Measurements from ENCODE around the gene SLC35E1. TPM values are rescaled to one million over a fixed set of nuclear protein-coding genes. Genes with fewer than 3 reads are reported as not detected.

Gene SLC35E1
- total RNA-seq, 5 donors from 2014 or later (not counting 1 experiment from before 2014, with no cell fraction given): 32.7 to 67.5 (median 36.9) TPM

DNA sequence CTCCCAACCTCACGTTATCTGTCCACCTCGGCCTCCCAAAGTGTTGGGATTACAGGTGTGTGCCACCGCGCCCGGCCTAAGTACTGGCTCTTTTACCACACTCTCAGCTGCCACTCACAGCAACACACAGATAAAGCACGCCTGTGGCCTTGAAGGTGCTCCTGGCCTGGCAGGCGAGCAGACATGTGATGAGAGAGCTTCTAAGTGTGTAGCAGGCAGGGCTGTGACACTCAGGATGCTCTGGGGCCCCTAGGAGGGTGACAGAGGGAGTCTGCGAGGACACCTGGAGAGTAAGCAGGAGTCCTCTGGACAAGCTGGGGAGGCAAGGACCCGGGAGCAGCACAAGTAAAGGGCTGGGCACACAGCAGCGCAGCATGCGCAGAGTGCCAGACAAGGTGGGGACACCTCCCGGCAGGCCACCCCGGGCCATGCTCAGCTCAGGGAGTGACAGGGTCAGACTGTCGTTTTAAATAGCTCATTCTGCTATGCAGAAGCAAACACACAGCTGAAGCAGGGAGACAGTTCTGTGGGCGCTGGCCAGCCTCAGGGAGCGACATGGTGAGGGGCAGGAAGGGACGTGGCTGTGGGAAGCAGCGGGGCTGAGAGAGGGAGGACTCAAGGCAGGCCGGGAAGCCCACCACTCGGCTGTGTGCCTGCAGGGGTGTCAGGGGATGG is 29.3 kb upstream of the SLC35E1 start:
- Mint-ChIP-seq H3K27ac (no peak overlapping the region), H3K36me3 (no peaks in the 10 kb centered on the region), H3K9me3 (no peaks in the 10 kb centered on the region), H3K4me1 (peaks cover 36 to 58% (median 56%) of the 10 kb centered on the region in 3 donors), H3K27me3 (no peaks in the 10 kb centered on the region), H3K4me3 (no peak overlapping the region)
- Histone ChIP-seq H3K9me3 (no peaks in the 10 kb centered on the region), H3K36me3 (ENCODE audit: control insufficient read depth in 2 of 2, extremely low read depth in 1 of 2, insufficient read depth in 1 of 2, low read length in 1 of 2) (peaks cover 0 to 3% of the 10 kb centered on the region in 2 donors), H3K4me3 (ENCODE audit: control insufficient read depth in 1 of 2, extremely low read depth in 1 of 2, low read length in 1 of 2) (no peak overlapping the region), H3K4me1 (ENCODE audit: control insufficient read depth in 1 of 2, extremely low read depth in 1 of 2, insufficient read depth in 2 of 2, low read length in 2 of 2) (peaks cover 0 to 41% of the 10 kb centered on the region in 2 experiments), H3K27ac (ENCODE audit: low read length) (no peak overlapping the region), H3K27me3 (replicated peaks in 1 of 2; ENCODE audit: control insufficient read depth in 2 of 2, extremely low read depth in 1 of 2, insufficient read depth in 2 of 2, low read length in 1 of 2) (no peaks in the 10 kb centered on the region)
- ChIA-PET POLR2A (interaction anchor here (0.7 kb wide), 2 partner anchors 15 to 23 kb away, joined by 5 to 7 read pairs; no protein-coding TSS in a partner anchor), CTCF (interaction anchor here (0.6 to 1.0 kb wide), 2 partner anchors 14 to 44 kb away, joined by 4 to 8 read pairs; no protein-coding TSS in a partner anchor)
- DNase-seq: no peak
- 97% methylated on average over 16 of the region's 20 CpGs for WGBS (ENCODE audit: insufficient coverage)
- ATAC-seq (replicated peaks in 1 of 4): no peak

DNA sequence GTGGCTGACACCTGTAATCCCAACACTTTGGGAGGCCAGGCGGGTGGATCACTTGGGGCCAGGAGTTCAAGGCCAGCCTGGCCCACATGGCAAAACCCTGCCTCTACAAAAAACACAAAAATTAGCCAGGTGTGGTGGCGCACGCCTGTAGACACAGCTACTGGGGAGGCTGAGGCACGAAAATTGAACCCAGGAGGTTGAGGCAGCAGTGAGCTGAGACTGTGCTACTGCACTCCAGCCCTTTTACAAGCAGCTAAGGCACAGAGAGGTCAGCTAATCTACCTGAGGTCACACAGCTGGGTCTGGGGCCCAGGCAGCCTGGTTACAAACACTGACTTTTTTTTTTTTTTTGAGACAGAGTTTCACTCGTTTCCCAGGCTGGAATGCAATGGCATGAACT is 28.6 kb upstream of the SLC35E1 start:
- Histone ChIP-seq H3K9me3 (no peaks in the 10 kb centered on the region), H3K36me3 (ENCODE audit: control insufficient read depth in 2 of 2, extremely low read depth in 1 of 2, insufficient read depth in 1 of 2, low read length in 1 of 2) (peaks cover 0 to 2% of the 10 kb centered on the region in 2 donors), H3K4me1 (ENCODE audit: control insufficient read depth in 1 of 2, extremely low read depth in 1 of 2, insufficient read depth in 2 of 2, low read length in 2 of 2) (peaks cover 0 to 47% of the 10 kb centered on the region in 2 experiments), H3K27ac (ENCODE audit: low read length) (no peak overlapping the region), H3K4me3 (ENCODE audit: control insufficient read depth in 1 of 2, extremely low read depth in 1 of 2, low read length in 1 of 2) (no peak overlapping the region), H3K27me3 (replicated peaks in 1 of 2; ENCODE audit: control insufficient read depth in 2 of 2, extremely low read depth in 1 of 2, insufficient read depth in 2 of 2, low read length in 1 of 2) (no peaks in the 10 kb centered on the region)
- WGBS (ENCODE audit: insufficient coverage): 96% methylated on average over 3 of the region's 5 CpGs
- no peak overlapping the region for H3K4me3 Mint-ChIP-seq
- ATAC-seq (replicated peaks in 1 of 4) (no peak), DNase-seq (no peak)
- H3K9me3 Mint-ChIP-seq: no peaks in the 10 kb centered on the region
- POLR2A ChIA-PET: interaction anchor here (0.7 kb wide), 2 partner anchors 16 to 23 kb away, joined by 5 to 7 read pairs; no protein-coding TSS in a partner anchor
- no peak overlapping the region for H3K27ac Mint-ChIP-seq
- CTCF ChIA-PET: interaction anchor here in 1 of 2 donors (1.0 kb wide), 1 partner anchor 13 kb away, joined by 4 read pairs; no protein-coding TSS in a partner anchor
- peaks cover 43 to 62% (median 61%) of the 10 kb centered on the region in 3 donors for H3K4me1 Mint-ChIP-seq
- no peaks in the 10 kb centered on the region for H3K27me3 Mint-ChIP-seq
- no peaks in the 10 kb centered on the region for H3K36me3 Mint-ChIP-seq

DNA sequence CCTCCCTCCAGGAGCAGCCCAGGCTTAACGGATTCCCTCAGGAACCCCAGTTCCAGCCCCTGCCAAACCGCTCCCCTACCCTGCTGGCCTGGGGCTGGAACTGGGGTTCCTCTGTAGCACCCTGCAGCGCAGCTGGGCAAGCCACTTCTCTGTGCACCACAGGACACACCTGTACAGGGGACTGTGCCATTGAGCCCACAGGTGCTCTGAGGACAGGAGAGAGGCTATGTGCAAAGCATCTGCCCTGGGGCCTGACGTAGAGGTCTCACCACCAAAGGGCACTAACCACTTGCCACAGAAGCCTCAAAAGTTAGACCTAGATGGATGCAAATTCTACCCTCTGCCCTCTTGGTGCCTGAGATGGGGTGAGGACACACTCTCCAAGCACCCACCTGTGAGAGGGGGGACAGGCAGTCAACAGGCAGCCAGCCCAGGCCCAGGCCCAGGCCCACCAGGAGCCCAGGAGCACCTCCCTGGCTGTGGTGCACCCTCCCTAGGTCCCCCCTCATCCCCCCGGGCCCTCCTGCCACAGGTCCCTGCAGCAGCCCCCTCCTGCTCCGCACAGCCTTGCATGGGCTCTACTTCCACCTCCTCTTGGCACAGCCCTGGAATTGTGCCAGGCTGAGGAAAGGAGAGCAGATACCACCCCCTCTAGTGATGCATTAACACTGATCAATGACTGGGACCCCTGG is 27.6 kb upstream of the SLC35E1 start:
- ChIA-PET CTCF (no interaction called here), POLR2A (no interaction called here)
- Histone ChIP-seq H3K4me3 (ENCODE audit: control insufficient read depth in 1 of 2, extremely low read depth in 1 of 2, low read length in 1 of 2) (no peak overlapping the region), H3K9me3 (no peaks in the 10 kb centered on the region), H3K27ac (ENCODE audit: low read length) (no peak overlapping the region), H3K4me1 (ENCODE audit: control insufficient read depth in 1 of 2, extremely low read depth in 1 of 2, insufficient read depth in 2 of 2, low read length in 2 of 2) (peaks cover 8 to 51% of the 10 kb centered on the region in 2 experiments), H3K36me3 (ENCODE audit: control insufficient read depth in 2 of 2, extremely low read depth in 1 of 2, insufficient read depth in 1 of 2, low read length in 1 of 2) (no peaks in the 10 kb centered on the region), H3K27me3 (replicated peaks in 1 of 2; ENCODE audit: control insufficient read depth in 2 of 2, extremely low read depth in 1 of 2, insufficient read depth in 2 of 2, low read length in 1 of 2) (no peaks in the 10 kb centered on the region)
- ATAC-seq (replicated peaks in 1 of 4) (no peak), DNase-seq (no peak)
- Mint-ChIP-seq H3K36me3 (no peaks in the 10 kb centered on the region), H3K27ac (no peak overlapping the region), H3K27me3 (no peaks in the 10 kb centered on the region), H3K4me1 (peaks cover 47 to 64% (median 63%) of the 10 kb centered on the region in 3 donors), H3K9me3 (no peaks in the 10 kb centered on the region), H3K4me3 (no peak overlapping the region)
- 100% methylated on average over 2 of the region's 6 CpGs for WGBS (ENCODE audit: insufficient coverage)

DNA sequence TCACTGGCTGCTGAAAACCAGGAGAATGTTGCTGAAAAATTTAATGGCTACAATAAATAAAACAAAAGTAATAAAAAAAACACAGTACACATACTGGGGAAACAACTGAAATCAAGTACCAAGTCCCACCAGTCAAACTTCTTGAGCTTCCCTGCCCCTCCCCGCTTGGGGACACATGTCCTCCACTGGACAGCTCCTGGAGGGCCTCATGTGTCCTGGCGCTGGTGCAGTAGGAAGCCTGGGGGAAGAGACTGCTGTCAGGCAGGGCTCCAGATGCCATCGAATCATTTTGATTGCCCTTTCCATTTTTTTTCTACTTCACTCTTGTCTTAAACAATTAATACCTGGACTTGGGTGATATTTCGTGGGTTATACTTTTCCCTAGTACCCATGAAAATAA is 26.6 kb upstream of the SLC35E1 start:
- no peak overlapping the region for H3K4me3 Mint-ChIP-seq
- H3K27me3 ChIP-seq (replicated peaks in 1 of 2; ENCODE audit: control insufficient read depth in 2 of 2, extremely low read depth in 1 of 2, insufficient read depth in 2 of 2, low read length in 1 of 2): no peaks in the 10 kb centered on the region
- H3K9me3 Mint-ChIP-seq: no peaks in the 10 kb centered on the region
- H3K27ac Mint-ChIP-seq: no peak overlapping the region
- peaks cover 16 to 55% of the 10 kb centered on the region in 2 experiments for H3K4me1 ChIP-seq (ENCODE audit: control insufficient read depth in 1 of 2, extremely low read depth in 1 of 2, insufficient read depth in 2 of 2, low read length in 2 of 2)
- no peak for DNase-seq
- WGBS (ENCODE audit: insufficient coverage): 92% methylated on average over 2 of the region's 4 CpGs
- peaks cover 50 to 67% (median 67%) of the 10 kb centered on the region in 3 donors for H3K4me1 Mint-ChIP-seq
- H3K27me3 Mint-ChIP-seq: no peaks in the 10 kb centered on the region
- ATAC-seq (replicated peaks in 1 of 4): no peak
- H3K4me3 ChIP-seq (ENCODE audit: control insufficient read depth in 1 of 2, extremely low read depth in 1 of 2, low read length in 1 of 2): no peak overlapping the region
- no peaks in the 10 kb centered on the region for H3K36me3 Mint-ChIP-seq
- CTCF ChIA-PET: no interaction called here
- H3K36me3 ChIP-seq (ENCODE audit: control insufficient read depth in 2 of 2, extremely low read depth in 1 of 2, insufficient read depth in 1 of 2, low read length in 1 of 2): no peaks in the 10 kb centered on the region
- POLR2A ChIA-PET: no interaction called here
- no peak overlapping the region for H3K27ac ChIP-seq (ENCODE audit: low read length)
- H3K9me3 ChIP-seq: no peaks in the 10 kb centered on the region

DNA sequence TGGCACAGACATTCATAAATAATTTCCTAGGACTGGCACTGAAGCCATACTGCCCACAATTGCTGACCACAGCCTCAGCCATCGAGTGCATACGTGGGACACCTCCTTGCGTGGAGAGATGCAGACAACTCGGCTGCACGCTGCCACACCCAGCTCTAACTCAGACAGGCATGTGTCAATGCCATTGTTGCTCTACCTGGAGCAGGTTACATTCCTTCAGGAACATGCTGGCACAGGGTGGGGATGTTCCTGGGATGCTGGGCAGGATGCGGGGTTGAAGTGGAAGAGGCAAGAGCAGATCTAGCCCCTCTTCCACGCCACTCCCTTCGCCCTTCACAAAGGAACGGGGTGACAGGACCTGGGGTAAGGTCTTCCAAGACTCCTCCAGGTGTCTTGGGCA is 24.2 kb upstream of the SLC35E1 start:
- ChIA-PET POLR2A (no interaction called here), CTCF (interaction anchor here in 1 of 2 donors (0.5 kb wide), 1 partner anchor 20 kb away, joined by 3 read pairs; no protein-coding TSS in a partner anchor)
- Histone ChIP-seq H3K36me3 (ENCODE audit: control insufficient read depth in 2 of 2, extremely low read depth in 1 of 2, insufficient read depth in 1 of 2, low read length in 1 of 2) (peaks cover 0 to 2% of the 10 kb centered on the region in 2 donors), H3K9me3 (no peaks in the 10 kb centered on the region), H3K27me3 (replicated peaks in 1 of 2; ENCODE audit: control insufficient read depth in 2 of 2, extremely low read depth in 1 of 2, insufficient read depth in 2 of 2, low read length in 1 of 2) (no peaks in the 10 kb centered on the region), H3K4me1 (ENCODE audit: control insufficient read depth in 1 of 2, extremely low read depth in 1 of 2, insufficient read depth in 2 of 2, low read length in 2 of 2) (peaks cover 22 to 79% of the 10 kb centered on the region in 2 experiments), H3K4me3 (ENCODE audit: control insufficient read depth in 1 of 2, extremely low read depth in 1 of 2, low read length in 1 of 2) (no peak overlapping the region), H3K27ac (ENCODE audit: low read length) (no peak overlapping the region)
- no peak for ATAC-seq (replicated peaks in 1 of 4)
- Mint-ChIP-seq H3K27me3 (no peaks in the 10 kb centered on the region), H3K27ac (peak overlapping the region in 1 of 2 donors; percentile 87), H3K4me3 (peak overlapping the region in 1 of 3 donors; percentile 67), H3K36me3 (no peaks in the 10 kb centered on the region), H3K9me3 (no peaks in the 10 kb centered on the region), H3K4me1 (peaks cover 56 to 78% (median 75%) of the 10 kb centered on the region in 3 donors)
- WGBS (ENCODE audit: insufficient coverage): 96% methylated on average over 9 of the region's 9 CpGs
- no peak for DNase-seq

DNA sequence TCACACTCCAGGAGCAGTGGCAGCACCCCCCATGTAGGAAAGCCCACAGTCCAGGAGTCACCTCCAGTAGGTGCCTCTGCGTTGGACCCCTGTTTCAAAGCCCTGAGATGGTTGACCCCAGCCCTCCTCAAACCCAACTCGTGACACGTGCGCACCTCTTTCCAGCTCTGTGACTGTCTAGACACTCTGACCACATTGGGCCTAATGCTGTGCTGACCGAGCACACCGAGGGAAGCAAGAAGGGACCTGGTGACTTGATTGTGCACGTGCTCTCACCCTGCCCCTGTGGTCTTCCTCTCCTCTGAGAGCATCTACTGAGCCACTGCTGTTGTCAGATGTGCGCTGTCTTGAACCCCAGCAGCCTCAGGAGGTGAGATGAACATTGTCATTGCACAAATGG is 22.9 kb upstream of the SLC35E1 start:
- H3K36me3 ChIP-seq (ENCODE audit: control insufficient read depth in 2 of 2, extremely low read depth in 1 of 2, insufficient read depth in 1 of 2, low read length in 1 of 2): peaks cover 2 to 3% of the 10 kb centered on the region in 2 donors
- Mint-ChIP-seq H3K4me1 (peaks cover 56 to 81% (median 77%) of the 10 kb centered on the region in 3 donors), H3K36me3 (no peaks in the 10 kb centered on the region), H3K9me3 (no peaks in the 10 kb centered on the region), H3K27ac (peak overlapping the region; percentile 87 to 89), H3K4me3 (peak overlapping the region; percentile 66 to 67 (median 67)), H3K27me3 (no peaks in the 10 kb centered on the region)
- no peaks in the 10 kb centered on the region for H3K27me3 ChIP-seq (replicated peaks in 1 of 2; ENCODE audit: control insufficient read depth in 2 of 2, extremely low read depth in 1 of 2, insufficient read depth in 2 of 2, low read length in 1 of 2)
- H3K4me3 ChIP-seq (ENCODE audit: control insufficient read depth in 1 of 2, extremely low read depth in 1 of 2, low read length in 1 of 2): no peak overlapping the region
- WGBS (ENCODE audit: insufficient coverage): 33% methylated on average over 8 of the region's 8 CpGs
- POLR2A ChIA-PET: no interaction called here
- CTCF ChIA-PET: no interaction called here
- peak overlapping the region; percentile 76 for H3K27ac ChIP-seq (ENCODE audit: low read length)
- ATAC-seq (replicated peaks in 1 of 4) (peak in 1 of 4 experiments; percentile 11), DNase-seq (peak in 1 of 35 experiments; percentile 34)
- H3K4me1 ChIP-seq (ENCODE audit: control insufficient read depth in 1 of 2, extremely low read depth in 1 of 2, insufficient read depth in 2 of 2, low read length in 2 of 2): peaks cover 22 to 73% of the 10 kb centered on the region in 2 experiments
- no peaks in the 10 kb centered on the region for H3K9me3 ChIP-seq
